HG02840 (cell line): ENCODE data around the gene SLIT3.

Experiments used
- ATAC-seq: cut with Tn5 transposase; IDR thresholded peaks from one replicate; pipeline ENCODE4 v1.9.1; 2021; ENCODE audit warnings: mild to moderate bottlenecking, moderate library complexity, moderate number of reproducible peaks; ENCODE audit not compliant: unreplicated experiment, low FRiP score

SLIT3 gene

DNA sequence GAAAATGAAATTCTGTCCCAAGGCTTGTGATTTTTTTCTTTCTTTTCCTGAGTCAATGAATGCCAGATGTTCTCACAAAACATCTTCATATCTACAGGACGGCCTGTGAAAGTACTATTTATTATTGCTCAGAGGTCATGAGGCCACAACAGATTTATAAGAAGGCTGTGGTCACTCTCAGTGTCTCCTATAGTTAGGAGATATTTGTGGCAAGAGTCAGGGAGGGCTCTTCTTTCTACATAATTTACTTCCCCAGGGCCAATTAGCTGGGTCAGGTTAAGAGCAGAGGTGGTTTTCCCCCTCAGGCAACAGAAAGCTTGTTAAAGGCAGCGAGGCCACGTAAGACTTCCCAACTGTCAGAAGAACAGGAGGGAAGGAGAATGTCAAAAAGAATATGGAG lies 248.7 kb downstream of the SLIT3 start:
- ATAC-seq, result no peak

DNA sequence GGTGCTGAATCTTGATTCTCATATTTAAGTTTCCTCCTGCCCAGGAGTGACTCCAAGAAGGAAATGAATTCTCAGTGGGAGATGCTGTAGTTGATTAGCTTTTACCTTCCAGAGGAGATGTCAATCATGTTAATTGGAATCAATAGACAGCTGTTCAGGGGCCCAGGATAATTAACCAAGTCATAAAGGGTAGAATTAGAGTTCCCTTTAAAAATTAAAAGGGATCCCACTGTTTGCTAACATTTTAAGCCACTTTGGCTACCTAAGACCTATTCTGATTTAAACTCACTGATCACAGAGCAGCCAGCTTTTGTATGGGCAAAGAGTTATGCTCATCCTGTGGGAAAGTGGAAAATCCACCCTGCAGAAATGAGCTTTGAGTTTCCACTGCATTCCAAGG lies 249.6 kb downstream of the SLIT3 start:
- ATAC-seq, result no peak

DNA sequence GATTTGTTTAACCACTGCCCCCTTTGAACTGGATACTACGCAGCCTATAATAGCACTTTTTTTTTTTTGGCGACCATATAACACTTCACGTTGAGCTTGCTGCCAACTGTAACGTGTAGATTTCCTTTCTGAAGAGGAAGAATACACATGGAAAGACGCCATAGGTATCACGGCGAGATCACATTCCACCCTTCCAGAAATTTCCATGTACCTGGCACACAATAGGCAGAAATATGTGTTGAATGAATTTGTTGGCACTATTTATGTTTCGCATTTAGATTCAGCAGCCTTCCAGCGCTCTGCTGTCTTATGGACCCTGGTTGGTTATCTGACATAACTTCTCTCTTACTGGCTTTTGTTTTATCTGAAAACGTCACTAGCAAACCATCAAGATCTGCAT lies 250.3 kb downstream of the SLIT3 start:
- no peak for ATAC-seq

DNA sequence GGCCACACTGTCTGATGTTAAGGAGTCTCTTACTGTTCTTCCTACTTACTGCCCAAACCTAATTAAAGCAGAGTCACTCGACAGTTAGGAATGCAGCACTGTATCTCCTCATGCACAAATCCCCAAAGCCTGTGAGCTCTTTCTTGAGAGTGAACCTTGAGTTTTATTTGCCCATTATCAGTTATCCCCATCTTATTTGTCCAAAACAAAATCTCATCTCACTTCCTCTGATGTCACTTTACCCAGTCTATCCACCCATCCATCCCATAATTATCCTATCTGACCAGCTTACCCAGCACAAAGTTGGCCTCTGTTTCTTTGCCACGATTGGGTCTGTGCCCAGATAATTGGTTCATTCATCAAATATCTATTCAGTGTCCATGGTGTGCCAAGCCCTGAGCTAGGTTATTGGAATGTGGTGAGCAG lies 250.8 kb downstream of the SLIT3 start:
- ATAC-seq, result no peak

DNA sequence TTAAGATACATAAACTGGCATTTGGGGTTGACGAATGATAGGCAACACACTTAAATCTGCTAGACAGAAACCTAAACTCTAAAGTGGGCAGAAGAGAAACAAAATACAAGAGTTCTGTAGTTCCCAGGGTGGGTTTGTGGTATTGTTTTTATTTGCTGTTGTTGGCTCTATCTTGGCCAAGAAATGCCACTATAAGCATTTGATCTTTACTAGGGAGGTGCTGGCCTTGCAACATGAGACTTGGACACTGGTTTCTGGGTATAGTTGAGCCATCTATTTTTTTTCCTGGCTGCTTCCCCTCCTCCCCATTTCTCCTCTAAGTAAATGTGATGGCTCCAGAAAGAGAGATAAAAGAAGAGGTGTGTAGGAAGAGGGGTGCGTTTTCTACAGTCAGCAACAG lies 251.2 kb downstream of the SLIT3 start:
- ATAC-seq, result no peak

DNA sequence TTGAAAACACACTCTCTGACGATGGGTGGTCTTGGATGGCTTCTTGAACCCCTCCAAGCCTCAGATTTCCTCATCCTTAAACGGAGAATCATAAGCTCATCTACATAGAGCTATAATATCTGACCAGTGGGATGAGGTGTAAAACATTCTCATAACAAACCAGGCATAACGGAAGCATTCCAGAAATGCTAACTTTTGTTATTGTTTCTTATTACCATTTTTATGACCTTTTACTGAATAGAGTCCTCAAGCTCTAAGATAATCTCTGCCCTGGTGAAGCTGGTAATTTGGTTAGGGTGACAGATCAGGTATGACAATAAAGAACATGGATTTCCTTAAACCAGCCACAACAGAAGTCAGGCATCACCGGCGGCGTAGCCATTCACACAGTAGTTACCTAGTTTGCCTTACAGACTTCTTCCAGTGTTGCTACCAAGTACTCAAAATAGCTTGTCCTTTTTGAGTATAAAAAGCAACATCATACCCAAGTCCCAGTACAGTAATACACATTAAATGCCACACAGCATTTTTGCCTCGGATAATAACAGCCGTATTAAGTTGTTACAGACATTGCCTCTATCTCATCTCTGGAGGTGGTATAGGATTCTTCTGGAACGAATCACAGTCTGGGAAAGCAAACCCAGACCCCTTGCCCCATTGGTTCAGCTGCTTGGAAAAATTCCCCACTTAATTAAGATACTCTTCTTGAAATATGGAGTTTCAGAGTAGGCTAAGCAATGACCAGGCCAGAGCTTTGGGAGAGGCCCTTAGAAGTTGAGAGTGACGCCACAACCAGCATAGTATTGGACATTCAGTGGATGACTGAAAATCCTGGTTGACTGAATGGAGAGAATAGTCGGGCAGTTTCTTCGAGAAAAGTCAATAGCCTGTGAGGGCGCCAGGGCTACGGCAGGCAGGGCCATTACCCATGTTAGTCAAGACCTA lies 252.5 kb downstream of the SLIT3 start:
- ATAC-seq, result no peak

DNA sequence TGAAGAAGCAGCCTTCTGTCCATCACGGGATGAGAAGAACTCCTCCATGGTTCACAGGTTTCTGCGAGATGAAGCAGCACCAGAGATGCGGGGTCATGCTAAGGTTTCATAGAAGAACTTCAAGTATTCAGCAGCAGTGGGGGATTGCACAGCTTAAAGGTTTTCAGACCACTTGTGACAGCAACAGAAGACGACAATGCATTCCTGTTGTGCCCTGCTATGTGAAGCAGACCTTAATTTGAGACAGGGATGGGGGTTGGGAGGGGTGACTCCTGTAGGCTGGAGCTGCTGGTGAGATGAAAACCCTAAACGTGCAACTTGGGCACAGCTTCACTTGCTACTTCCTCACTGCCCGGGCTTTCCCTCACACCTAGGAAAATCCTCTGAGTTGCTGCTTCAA lies 256.0 kb downstream of the SLIT3 start:
- no peak for ATAC-seq

DNA sequence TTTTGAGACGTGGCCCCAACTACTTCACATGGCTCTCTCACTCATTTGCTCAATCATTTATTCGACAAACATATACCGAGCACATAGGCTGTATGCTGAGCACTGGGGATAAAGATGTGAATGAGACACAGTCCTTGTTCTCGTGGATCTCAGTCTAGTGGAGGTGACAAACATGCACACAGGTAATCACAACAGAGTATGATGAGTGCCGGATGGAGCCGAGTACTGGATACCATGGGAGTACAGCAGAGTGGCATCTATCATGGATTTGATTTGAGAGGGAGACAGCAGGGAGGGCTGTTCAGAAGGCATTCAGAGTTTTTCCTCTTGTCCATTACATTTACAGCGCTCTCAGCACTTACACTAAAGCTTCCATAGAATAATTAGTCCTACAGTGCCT lies 259.8 kb downstream of the SLIT3 start:
- no peak for ATAC-seq

DNA sequence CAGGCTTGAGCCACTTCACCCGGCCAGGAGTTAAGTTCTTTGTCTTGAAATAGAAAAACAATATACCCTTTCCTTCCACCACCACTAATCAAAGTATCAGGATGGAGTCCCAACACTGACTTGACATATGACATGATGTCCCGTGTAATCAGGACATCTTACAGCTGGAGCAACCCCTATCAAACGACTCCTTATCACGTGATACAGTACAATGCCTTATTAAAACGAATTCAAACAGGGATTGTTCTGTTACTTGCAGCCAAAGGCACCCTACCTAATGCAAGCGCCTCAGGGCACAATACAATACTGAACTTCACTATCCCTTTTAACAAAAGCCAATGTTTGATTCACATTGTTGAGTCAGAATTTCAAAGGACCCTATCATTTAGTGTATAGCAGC lies 261.3 kb downstream of the SLIT3 start:
- no peak for ATAC-seq

DNA sequence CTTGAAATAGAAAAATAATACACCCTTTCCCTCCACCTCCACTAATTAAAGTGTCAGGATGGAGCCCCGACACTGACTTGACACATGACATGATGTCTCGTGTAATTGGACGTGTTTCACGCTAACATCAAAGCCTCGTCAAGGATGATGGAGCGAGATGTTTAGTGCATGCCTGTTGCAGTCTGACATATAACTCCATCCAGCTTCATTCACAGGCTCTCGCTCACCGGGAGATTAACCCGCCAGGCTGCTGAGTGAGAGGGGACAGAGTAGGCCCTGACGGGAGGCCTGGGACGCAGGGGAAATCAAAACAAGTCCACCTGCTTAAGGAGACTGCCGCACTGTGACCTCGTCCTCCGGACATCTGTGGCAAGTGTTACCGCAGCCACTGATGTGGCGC lies 263.5 kb downstream of the SLIT3 start:
- no peak for ATAC-seq

DNA sequence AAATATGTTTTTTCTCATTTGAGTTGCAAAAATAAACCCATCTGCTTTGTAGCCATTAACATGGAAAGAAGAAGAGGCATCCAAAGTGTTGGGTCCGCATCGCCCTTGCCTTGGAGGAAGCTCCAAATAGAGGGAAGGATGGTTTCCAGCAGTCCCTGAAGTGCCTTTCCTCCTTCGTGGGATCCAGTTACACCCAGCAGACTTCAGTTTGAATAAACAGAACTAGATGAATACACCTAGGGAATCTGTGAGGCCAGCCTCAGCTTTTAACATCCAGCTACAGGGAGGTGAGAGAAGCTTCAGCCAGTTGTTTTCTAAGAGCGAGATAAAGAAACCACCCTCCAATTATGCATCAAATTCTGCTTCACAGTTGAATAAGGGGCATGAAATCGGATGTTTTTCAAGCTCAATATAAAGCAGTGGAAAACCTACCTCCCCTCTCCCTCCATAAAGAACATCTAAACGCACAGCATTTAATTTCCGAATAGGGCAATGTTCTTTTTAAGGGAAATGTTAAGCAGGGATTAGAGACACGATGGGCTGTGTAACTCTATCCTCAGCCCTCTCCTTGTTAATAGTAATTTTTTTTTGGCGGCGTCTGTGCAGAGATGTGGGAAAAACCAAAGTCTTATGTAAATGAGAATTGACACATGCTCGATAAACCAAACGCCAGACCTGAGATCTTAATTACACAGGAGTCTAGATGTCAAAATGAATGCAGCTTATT lies 264.7 kb downstream of the SLIT3 start:
- no peak for ATAC-seq

DNA sequence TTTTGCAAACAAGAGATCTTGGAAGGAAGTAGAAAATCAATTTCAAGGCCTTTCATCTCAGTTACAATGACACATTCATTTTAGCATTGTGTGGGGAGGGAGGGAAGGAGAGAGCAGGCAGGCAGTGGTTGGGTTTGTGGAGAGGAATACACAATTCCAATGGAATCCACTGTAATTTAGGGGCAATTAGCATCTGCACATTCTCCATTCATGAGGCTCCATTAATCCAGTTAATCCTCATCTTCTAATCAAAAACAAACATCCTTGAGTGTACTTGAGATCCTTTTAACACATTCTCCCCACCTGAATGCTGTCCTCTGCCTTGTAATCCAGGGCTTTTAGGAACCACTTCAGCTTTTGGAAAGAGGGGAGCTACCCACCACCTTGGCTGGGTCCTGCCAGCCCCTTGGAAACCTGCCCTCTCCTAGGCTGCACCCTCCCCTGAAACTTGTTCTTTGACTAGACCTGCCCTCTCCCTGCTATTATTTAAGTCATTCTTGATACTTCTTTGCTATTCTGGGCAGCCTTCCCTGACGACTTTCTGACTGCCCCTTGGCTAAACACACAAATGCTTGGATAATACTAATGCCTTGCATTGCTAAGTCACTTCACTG lies 271.2 kb downstream of the SLIT3 start:
- ATAC-seq, result no peak

DNA sequence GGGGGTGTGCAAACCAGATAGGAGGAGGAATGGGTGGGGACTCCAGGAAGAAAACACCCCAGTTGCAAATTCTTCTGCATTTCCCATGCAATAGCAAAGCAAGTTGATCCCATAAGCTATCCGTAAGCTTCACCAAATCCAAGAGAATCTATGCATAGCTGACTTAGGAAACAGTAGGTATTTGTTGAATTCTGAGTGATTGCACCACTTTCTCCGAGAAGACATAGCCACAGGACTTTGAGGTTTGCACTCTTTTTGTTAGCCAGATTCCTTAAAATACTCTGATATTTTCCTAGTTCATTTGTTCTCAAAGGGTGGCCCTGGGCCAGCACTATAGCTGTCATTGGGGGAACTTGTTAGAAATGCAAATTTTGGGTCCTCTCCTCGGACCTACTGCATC lies 271.9 kb downstream of the SLIT3 start:
- ATAC-seq, result no peak

DNA sequence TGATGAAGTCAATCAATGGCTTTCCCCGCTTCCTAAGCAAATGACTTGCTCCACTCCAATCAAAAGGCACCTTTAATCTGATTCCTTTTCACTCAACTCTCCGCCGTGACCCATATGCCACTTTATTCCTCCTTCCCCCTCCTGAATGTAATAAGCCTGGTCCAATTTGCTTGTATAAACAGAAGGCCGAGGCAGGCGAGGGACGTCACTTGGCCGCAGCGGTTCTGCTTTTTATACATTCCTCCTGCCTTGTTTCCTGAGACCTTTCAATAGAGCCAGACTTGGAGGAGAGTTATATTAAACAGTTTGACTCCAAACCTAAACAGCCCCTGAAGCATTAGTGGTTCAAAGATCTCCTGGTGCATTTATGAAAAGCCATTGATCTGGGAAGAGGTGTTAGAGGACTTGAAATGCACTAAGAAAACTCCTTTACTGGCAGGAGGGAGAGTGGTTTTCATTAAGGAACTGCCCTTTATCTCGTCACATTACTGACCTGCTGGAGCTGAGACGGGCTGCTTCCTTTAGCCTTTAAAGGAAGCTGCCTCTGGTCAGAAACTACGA lies 273.4 kb downstream of the SLIT3 start:
- ATAC-seq, result no peak

DNA sequence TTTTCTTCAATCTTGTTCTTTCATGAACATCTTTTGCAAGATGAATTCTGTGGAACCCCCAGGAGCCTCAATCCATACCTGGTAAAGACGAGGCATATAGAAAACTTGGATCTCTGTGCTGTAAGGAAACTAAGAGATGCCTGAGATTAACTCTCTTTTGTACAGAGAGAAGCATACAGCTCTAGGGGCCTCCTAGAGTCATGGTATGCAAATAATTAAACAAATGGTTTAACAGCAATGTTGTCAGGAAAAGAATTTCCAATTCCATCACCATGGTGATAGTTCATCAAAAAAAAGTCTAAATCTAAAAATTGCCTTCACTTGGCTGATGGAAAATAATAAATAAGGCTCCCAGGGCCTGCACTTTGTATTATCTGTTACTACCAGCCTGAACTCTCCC lies 275.4 kb downstream of the SLIT3 start:
- ATAC-seq, result no peak

DNA sequence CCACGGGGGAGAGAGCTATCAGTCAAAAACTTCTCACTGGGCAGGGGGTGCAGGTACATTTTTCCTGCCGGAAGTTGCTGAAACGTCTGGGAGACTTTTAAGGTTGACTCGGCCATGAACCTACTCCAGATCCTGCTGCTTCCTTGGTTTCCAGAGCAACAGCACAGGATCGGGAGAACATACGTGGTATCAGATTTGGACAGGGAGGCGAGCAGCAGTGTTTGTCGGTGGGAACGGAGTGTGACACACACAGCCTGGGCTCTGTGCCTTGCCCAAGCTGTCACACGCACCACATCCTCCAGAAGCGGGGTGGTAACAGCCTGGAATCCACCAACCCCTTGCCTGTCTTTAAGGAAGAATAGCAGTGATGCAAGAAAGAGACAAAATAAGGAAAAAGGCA lies 276.5 kb downstream of the SLIT3 start:
- ATAC-seq, result no peak

DNA sequence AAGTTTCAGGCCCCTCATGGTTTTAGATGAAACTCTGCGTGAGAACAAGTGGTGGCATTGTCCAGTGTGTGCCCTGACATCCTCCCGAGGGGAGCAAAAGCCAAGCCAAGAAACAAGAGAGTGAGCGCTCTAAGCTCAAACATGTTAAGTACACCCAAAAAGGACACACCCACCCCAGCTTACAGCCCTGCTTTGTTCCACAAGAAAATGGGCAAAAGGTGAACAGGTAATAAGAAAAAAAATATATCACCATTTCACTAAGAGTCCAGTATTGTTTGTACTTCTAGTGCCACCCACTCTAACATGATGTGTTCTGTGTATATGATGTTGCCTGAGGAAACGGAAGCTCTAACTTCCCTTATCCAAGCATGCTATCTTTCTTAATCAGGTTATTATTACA lies 278.2 kb downstream of the SLIT3 start:
- no peak for ATAC-seq

DNA sequence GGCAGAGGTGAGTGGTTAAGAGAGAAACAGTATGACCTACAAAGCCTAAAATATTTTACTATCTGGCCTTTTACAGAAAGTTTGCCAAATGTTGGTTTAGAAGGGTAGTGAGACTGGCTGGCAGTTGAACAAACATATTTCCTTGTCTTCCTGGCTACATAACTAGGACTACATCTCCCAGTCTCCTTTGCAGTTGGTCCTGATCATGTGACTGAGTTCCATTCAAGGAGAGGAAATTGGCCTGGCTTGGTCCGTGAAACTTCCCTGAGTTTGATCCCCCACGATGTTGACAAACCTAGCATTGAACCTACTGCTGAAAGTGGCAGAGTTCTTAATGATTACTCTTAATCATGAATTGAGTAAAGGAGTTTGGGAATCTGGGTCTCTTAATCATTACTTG lies 280.8 kb downstream of the SLIT3 start:
- ATAC-seq, result no peak

DNA sequence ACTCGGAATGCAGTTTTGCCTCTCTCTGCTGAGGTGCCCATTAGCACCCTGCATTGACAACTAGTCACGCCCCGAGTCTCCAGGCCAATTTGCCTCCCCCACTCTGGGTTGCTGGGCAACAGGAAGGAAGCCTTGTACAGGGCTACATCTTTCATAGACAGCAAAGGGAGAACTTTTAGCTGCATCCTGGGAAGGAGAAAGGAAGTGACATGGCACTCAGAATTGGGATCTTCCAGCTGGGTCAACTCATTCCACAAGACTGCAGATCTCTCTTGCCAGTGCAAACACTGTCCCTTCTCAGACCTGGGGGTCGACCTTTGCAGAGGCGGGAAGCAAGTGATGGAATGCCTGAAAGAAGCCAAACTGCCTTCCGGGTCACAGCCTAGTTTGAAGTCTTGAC lies 282.0 kb downstream of the SLIT3 start:
- no peak for ATAC-seq

DNA sequence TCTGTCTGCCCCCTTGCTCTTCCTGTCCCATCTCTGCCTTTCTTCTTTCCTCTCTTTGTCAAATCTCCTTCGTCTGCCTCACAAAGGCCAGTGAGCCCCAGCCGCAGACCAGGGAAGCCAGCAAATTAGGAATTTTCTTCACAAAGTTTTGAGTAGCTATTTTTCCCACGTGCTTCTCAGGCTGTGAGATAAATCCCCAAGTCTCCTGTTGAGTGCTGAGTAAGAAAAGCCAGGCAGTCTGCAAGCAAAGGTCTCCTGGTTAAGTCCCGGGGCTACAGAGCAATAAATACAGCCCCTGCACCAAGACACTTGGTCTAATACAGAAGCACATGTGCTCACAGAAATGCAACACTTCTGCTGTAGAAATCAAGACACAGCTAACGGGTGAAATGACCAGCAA lies 284.9 kb downstream of the SLIT3 start:
- ATAC-seq, result no peak

DNA sequence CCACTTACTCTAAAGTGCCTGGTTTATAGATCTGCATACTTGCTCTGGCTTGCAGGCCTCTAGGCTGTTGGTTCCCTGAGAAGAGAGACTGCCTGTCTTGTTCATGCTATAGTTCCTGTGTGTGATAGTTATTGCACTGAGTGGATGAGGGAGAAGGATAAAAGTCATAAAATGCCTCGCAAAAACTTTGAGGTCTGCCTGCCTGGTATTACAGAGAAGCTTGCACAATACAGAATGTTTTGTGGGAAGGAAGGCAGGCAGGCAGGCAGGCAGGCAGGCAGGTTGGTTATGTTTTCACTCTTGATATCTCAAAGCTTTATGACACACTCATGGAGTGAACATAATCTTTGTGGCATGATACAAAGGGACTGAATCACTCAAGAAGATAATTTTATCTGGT lies 287.1 kb downstream of the SLIT3 start:
- no peak for ATAC-seq
